Measurements from ENCODE around the gene CNOT10.

Gene CNOT10

GRCh38 chr3:32743934-32744333 is 58.9 kb downstream of the CNOT10 start:
- H2AFZ ChIP-seq (ENCODE audit: low read depth, low read length), result no peak overlapping the region
- no peaks in the 10 kb centered on the region for H3K9me3 ChIP-seq (ENCODE audit: control insufficient read depth, low read length)
- no peak overlapping the region for H2BK15ac ChIP-seq (ENCODE audit: low read depth, poor library complexity, severe bottlenecking)
- WGBS, result 47% methylated on average over 2 of the region's 2 CpGs
- no peak overlapping the region for H4K91ac ChIP-seq (ENCODE audit: low read length)
- H2AK5ac ChIP-seq (ENCODE audit: low read length, severe bottlenecking), result no peak overlapping the region
- no peak overlapping the region for H3K4me2 ChIP-seq (ENCODE audit: low read length, poor library complexity, severe bottlenecking)
- H3K27me3 ChIP-seq (ENCODE audit: control insufficient read depth in 1 of 2, insufficient read depth in 1 of 2, low read length in 2 of 2), result no peaks in the 10 kb centered on the region
- H3K4me1 ChIP-seq (ENCODE audit: control insufficient read depth, insufficient read depth, low read depth, low read length), result no peaks in the 10 kb centered on the region
- peak; percentile 75 for DNase-seq
- H3K18ac ChIP-seq (ENCODE audit: low read depth in 1 of 2, low read length in 2 of 2), result no peak overlapping the region
- H3K4me3 ChIP-seq (ENCODE audit: insufficient read depth in 1 of 2, low read depth in 1 of 2, low read length in 2 of 2), result no peak overlapping the region
- no peaks in the 10 kb centered on the region for H3K79me1 ChIP-seq (replicated peaks; ENCODE audit: low read length, poor library complexity, severe bottlenecking)
- H3K14ac ChIP-seq (ENCODE audit: low read length in 2 of 2), result no peak overlapping the region
- H4K8ac ChIP-seq (ENCODE audit: low read length), result no peak overlapping the region
- no peak overlapping the region for H3K23ac ChIP-seq (ENCODE audit: low read length in 2 of 2)
- no peak overlapping the region for H2BK5ac ChIP-seq (ENCODE audit: low read depth, low read length, poor library complexity, severe bottlenecking)
- no peak overlapping the region for H3K4ac ChIP-seq (ENCODE audit: low read depth in 1 of 2, low read length in 2 of 2)
- H2BK12ac ChIP-seq (ENCODE audit: low read length in 2 of 2), result no peak overlapping the region
- peaks cover 6 to 17% of the 10 kb centered on the region in 2 experiments for H3K36me3 ChIP-seq (ENCODE audit: control insufficient read depth in 1 of 2, insufficient read depth in 2 of 2, low read depth in 1 of 2, low read length in 2 of 2)
- H3K27ac ChIP-seq (ENCODE audit: low read length, poor library complexity, severe bottlenecking), result no peak overlapping the region
- no peak overlapping the region for H2BK120ac ChIP-seq (ENCODE audit: low read depth, low read length)
- H3K9ac ChIP-seq (ENCODE audit: low read length), result no peak overlapping the region

GRCh38 chr3:32751377-32751776 is 66.4 kb downstream of the CNOT10 start:
- H3K23ac ChIP-seq (ENCODE audit: low read length in 2 of 2), result no peak overlapping the region
- H2BK15ac ChIP-seq (ENCODE audit: low read depth, poor library complexity, severe bottlenecking), result no peak overlapping the region
- no peak overlapping the region for H2BK5ac ChIP-seq (ENCODE audit: low read depth, low read length, poor library complexity, severe bottlenecking)
- H3K9me3 ChIP-seq (ENCODE audit: control insufficient read depth, low read length), result no peaks in the 10 kb centered on the region
- no peak overlapping the region for H3K4me2 ChIP-seq (ENCODE audit: low read length, poor library complexity, severe bottlenecking)
- no peaks in the 10 kb centered on the region for H3K27me3 ChIP-seq (ENCODE audit: control insufficient read depth in 1 of 2, insufficient read depth in 1 of 2, low read length in 2 of 2)
- H3K79me1 ChIP-seq (replicated peaks; ENCODE audit: low read length, poor library complexity, severe bottlenecking), result no peaks in the 10 kb centered on the region
- no peak overlapping the region for H2BK120ac ChIP-seq (ENCODE audit: low read depth, low read length)
- H2BK12ac ChIP-seq (ENCODE audit: low read length in 2 of 2), result no peak overlapping the region
- no peak overlapping the region for H3K27ac ChIP-seq (ENCODE audit: low read length, poor library complexity, severe bottlenecking)
- H3K4ac ChIP-seq (ENCODE audit: low read depth in 1 of 2, low read length in 2 of 2), result no peak overlapping the region
- no peak overlapping the region for H3K9ac ChIP-seq (ENCODE audit: low read length)
- H3K18ac ChIP-seq (ENCODE audit: low read depth in 1 of 2, low read length in 2 of 2), result no peak overlapping the region
- H2AK5ac ChIP-seq (ENCODE audit: low read length, severe bottlenecking), result no peak overlapping the region
- no peaks in the 10 kb centered on the region for H3K4me1 ChIP-seq (ENCODE audit: control insufficient read depth, insufficient read depth, low read depth, low read length)
- peaks cover 3 to 11% of the 10 kb centered on the region in 2 experiments for H3K36me3 ChIP-seq (ENCODE audit: control insufficient read depth in 1 of 2, insufficient read depth in 2 of 2, low read depth in 1 of 2, low read length in 2 of 2)
- no peak overlapping the region for H2AFZ ChIP-seq (ENCODE audit: low read depth, low read length)
- H4K8ac ChIP-seq (ENCODE audit: low read length), result no peak overlapping the region
- no peak overlapping the region for H4K91ac ChIP-seq (ENCODE audit: low read length)
- no peak for DNase-seq
- no peak overlapping the region for H3K14ac ChIP-seq (ENCODE audit: low read length in 2 of 2)
- no peak overlapping the region for H3K4me3 ChIP-seq (ENCODE audit: insufficient read depth in 1 of 2, low read depth in 1 of 2, low read length in 2 of 2)
- no CpG with 5 or more reads among the region's 1 CpG for WGBS

GRCh38 chr3:32755761-32756160 is 70.8 kb downstream of the CNOT10 start:
- no peak overlapping the region for H3K4me2 ChIP-seq (ENCODE audit: low read length, poor library complexity, severe bottlenecking)
- no peak overlapping the region for H2BK15ac ChIP-seq (ENCODE audit: low read depth, poor library complexity, severe bottlenecking)
- no peaks in the 10 kb centered on the region for H3K9me3 ChIP-seq (ENCODE audit: control insufficient read depth, low read length)
- no peak overlapping the region for H3K9ac ChIP-seq (ENCODE audit: low read length)
- H2BK5ac ChIP-seq (ENCODE audit: low read depth, low read length, poor library complexity, severe bottlenecking), result no peak overlapping the region
- H3K4ac ChIP-seq (ENCODE audit: low read depth in 1 of 2, low read length in 2 of 2), result no peak overlapping the region
- no peaks in the 10 kb centered on the region for H3K27me3 ChIP-seq (ENCODE audit: control insufficient read depth in 1 of 2, insufficient read depth in 1 of 2, low read length in 2 of 2)
- H3K4me1 ChIP-seq (ENCODE audit: control insufficient read depth, insufficient read depth, low read depth, low read length), result no peaks in the 10 kb centered on the region
- no peak overlapping the region for H2AK5ac ChIP-seq (ENCODE audit: low read length, severe bottlenecking)
- H3K23ac ChIP-seq (ENCODE audit: low read length in 2 of 2), result no peak overlapping the region
- H3K18ac ChIP-seq (ENCODE audit: low read depth in 1 of 2, low read length in 2 of 2), result no peak overlapping the region
- H3K14ac ChIP-seq (ENCODE audit: low read length in 2 of 2), result no peak overlapping the region
- H4K8ac ChIP-seq (ENCODE audit: low read length), result no peak overlapping the region
- no peak for DNase-seq
- H3K4me3 ChIP-seq (ENCODE audit: insufficient read depth in 1 of 2, low read depth in 1 of 2, low read length in 2 of 2), result no peak overlapping the region
- H3K79me1 ChIP-seq (replicated peaks; ENCODE audit: low read length, poor library complexity, severe bottlenecking), result no peaks in the 10 kb centered on the region
- WGBS, result 94% methylated on average over 3 of the region's 3 CpGs
- no peak overlapping the region for H3K27ac ChIP-seq (ENCODE audit: low read length, poor library complexity, severe bottlenecking)
- no peak overlapping the region for H2BK12ac ChIP-seq (ENCODE audit: low read length in 2 of 2)
- H4K91ac ChIP-seq (ENCODE audit: low read length), result no peak overlapping the region
- no peak overlapping the region for H2BK120ac ChIP-seq (ENCODE audit: low read depth, low read length)
- peaks cover 3 to 11% of the 10 kb centered on the region in 2 experiments for H3K36me3 ChIP-seq (ENCODE audit: control insufficient read depth in 1 of 2, insufficient read depth in 2 of 2, low read depth in 1 of 2, low read length in 2 of 2)
- H2AFZ ChIP-seq (ENCODE audit: low read depth, low read length), result no peak overlapping the region

- no peak overlapping the region for H2AFZ ChIP-seq (ENCODE audit: low read depth, low read length)
- no peak overlapping the region for H2BK5ac ChIP-seq (ENCODE audit: low read depth, low read length, poor library complexity, severe bottlenecking)
- no peak overlapping the region for H2BK12ac ChIP-seq (ENCODE audit: low read length in 2 of 2)
- no peak overlapping the region for H3K4ac ChIP-seq (ENCODE audit: low read depth in 1 of 2, low read length in 2 of 2)
- no peak overlapping the region for H4K91ac ChIP-seq (ENCODE audit: low read length)
- H3K27ac ChIP-seq (ENCODE audit: low read length, poor library complexity, severe bottlenecking), result no peak overlapping the region
- DNase-seq, result peak; percentile 49
- no peak overlapping the region for H3K18ac ChIP-seq (ENCODE audit: low read depth in 1 of 2, low read length in 2 of 2)
- H3K79me1 ChIP-seq (replicated peaks; ENCODE audit: low read length, poor library complexity, severe bottlenecking), result no peaks in the 10 kb centered on the region
- no peaks in the 10 kb centered on the region for H3K4me1 ChIP-seq (ENCODE audit: control insufficient read depth, insufficient read depth, low read depth, low read length)
- H3K27me3 ChIP-seq (ENCODE audit: control insufficient read depth in 1 of 2, insufficient read depth in 1 of 2, low read length in 2 of 2), result no peaks in the 10 kb centered on the region
- H2BK120ac ChIP-seq (ENCODE audit: low read depth, low read length), result no peak overlapping the region
- H3K4me2 ChIP-seq (ENCODE audit: low read length, poor library complexity, severe bottlenecking), result no peak overlapping the region
- no peak overlapping the region for H2AK5ac ChIP-seq (ENCODE audit: low read length, severe bottlenecking)
- no peak overlapping the region for H3K9ac ChIP-seq (ENCODE audit: low read length)
- H3K36me3 ChIP-seq (ENCODE audit: control insufficient read depth in 1 of 2, insufficient read depth in 2 of 2, low read depth in 1 of 2, low read length in 2 of 2), result peaks cover 3 to 14% of the 10 kb centered on the region in 2 experiments
- WGBS, result 100% methylated on average over 2 of the region's 2 CpGs
- no peak overlapping the region for H3K4me3 ChIP-seq (ENCODE audit: insufficient read depth in 1 of 2, low read depth in 1 of 2, low read length in 2 of 2)
- H4K8ac ChIP-seq (ENCODE audit: low read length), result no peak overlapping the region
- no peaks in the 10 kb centered on the region for H3K9me3 ChIP-seq (ENCODE audit: control insufficient read depth, low read length)
- H2BK15ac ChIP-seq (ENCODE audit: low read depth, poor library complexity, severe bottlenecking), result no peak overlapping the region
- no peak overlapping the region for H3K23ac ChIP-seq (ENCODE audit: low read length in 2 of 2)
- H3K14ac ChIP-seq (ENCODE audit: low read length in 2 of 2), result no peak overlapping the region
Measured at GRCh38 chr3:32757618-32758374, 72.8 kb downstream of the CNOT10 start.
